SK-N-SH treated with all-trans-retinoic acid at 6 μM for 48 hours (cell line): ENCODE measurements around the gene SH3TC1.

ENCODE experiments used
- ATAC-seq: fragments of 200-7000 bp; cut with Tn5 transposase; 3 replicates; pipeline ENCODE4 v1.9.1; 2020; ENCODE audit warnings: mild to moderate bottlenecking, moderate library complexity
- ARNTL ChIP-seq: fragments of 450-650 bp; formaldehyde crosslinking; IDR thresholded peaks from 2 replicates; pipeline ENCODE4 v1.5.0; 2020; ENCODE audit warnings: low read depth, mild to moderate bottlenecking, moderate library complexity, borderline replicate concordance
- BACH2 ChIP-seq: fragments of 250-450 bp; sonication (Bioruptor Pico); IDR thresholded peaks from 2 replicates; pipeline ENCODE4 v1.9.0; 2021; ENCODE audit warnings: mild to moderate bottlenecking, borderline replicate concordance
- CSDC2 ChIP-seq: fragments of 250-450 bp; sonication (Bioruptor Pico); IDR thresholded peaks from 2 replicates; pipeline ENCODE4 v1.5.0; 2020; ENCODE audit warnings: mild to moderate bottlenecking, moderate library complexity
- ESRRG ChIP-seq: fragments of 250-450 bp; sonication (Bioruptor Pico); IDR thresholded peaks from 2 replicates; pipeline ENCODE4 v1.6.1; 2021; ENCODE audit warnings: mild to moderate bottlenecking
- GLIS3 ChIP-seq: fragments of 250-450 bp; sonication (Bioruptor Pico); IDR thresholded peaks from 2 replicates; pipeline ENCODE4 v1.5.0; 2020; ENCODE audit warnings: mild to moderate bottlenecking, moderate library complexity
- ISL1 ChIP-seq: fragments of 250-450 bp; sonication (Bioruptor Pico); IDR thresholded peaks from 2 replicates; pipeline ENCODE4 v2.1.2; 2022; ENCODE audit warnings: mild to moderate bottlenecking, moderate library complexity
- OSR1 ChIP-seq: fragments of 250-450 bp; sonication (Bioruptor Pico); IDR thresholded peaks from 2 replicates; pipeline ENCODE4 v1.8.0; 2022; ENCODE audit warnings: moderate library complexity, mild to moderate bottlenecking, inconsistent platforms
- PPARA ChIP-seq: fragments of 250-450 bp; sonication (Bioruptor Pico); IDR thresholded peaks from 2 replicates; pipeline ENCODE4 v1.5.0; 2020; ENCODE audit warnings: mild to moderate bottlenecking, borderline replicate concordance
- SNAI2 ChIP-seq: fragments of 250-450 bp; sonication (Bioruptor Pico); IDR thresholded peaks from 2 replicates; pipeline ENCODE4 v1.5.0; 2020; ENCODE audit warnings: mild to moderate bottlenecking, moderate library complexity
- TOX ChIP-seq: fragments of 250-450 bp; sonication (Bioruptor Pico); IDR thresholded peaks from 2 replicates; pipeline ENCODE4 v1.8.0; 2021; ENCODE audit warnings: mild to moderate bottlenecking, moderate library complexity, borderline replicate concordance
- ZC3H10 ChIP-seq: fragments of 250-450 bp; sonication (Bioruptor Pico); IDR thresholded peaks from 2 replicates; pipeline ENCODE4 v1.5.1; 2021; ENCODE audit warnings: mild to moderate bottlenecking, moderate library complexity
- ZFP3 ChIP-seq: fragments of 250-450 bp; sonication (Bioruptor Pico); IDR thresholded peaks from 2 replicates; pipeline ENCODE4 v1.5.0; 2020; ENCODE audit warnings: mild to moderate bottlenecking, moderate library complexity
- ZNF565 ChIP-seq: fragments of 450-650 bp; formaldehyde crosslinking; conservative IDR thresholded peaks from 2 replicates; pipeline ENCODE4 v1.5.0; 2020; ENCODE audit warnings: low read depth, mild to moderate bottlenecking, moderate library complexity
- ZNF70 ChIP-seq: fragments of 450-650 bp; formaldehyde crosslinking; IDR thresholded peaks from 2 replicates; pipeline ENCODE4 v1.5.0; 2020; ENCODE audit warnings: mild to moderate bottlenecking, moderate library complexity
- ZNF8 ChIP-seq: fragments of 450-650 bp; formaldehyde crosslinking; IDR thresholded peaks from 2 replicates; pipeline ENCODE4 v1.5.0; 2020; ENCODE audit warnings: mild to moderate bottlenecking, moderate library complexity
- TF ChIP-seq, protein P1 (sequence below): fragments of 250-450 bp; sonication (Bioruptor Pico); IDR thresholded peaks from 2 replicates; pipeline ENCODE4 v1.8.0; 2021; ENCODE audit warnings: low read depth, mild to moderate bottlenecking, moderate library complexity, borderline replicate concordance
- TF ChIP-seq, protein P2 (sequence below): fragments of 250-450 bp; sonication (Bioruptor Pico); IDR thresholded peaks from 2 replicates; pipeline ENCODE4 v1.5.0; 2020; ENCODE audit warnings: mild to moderate bottlenecking, moderate library complexity
- TF ChIP-seq, protein P3 (sequence below): fragments of 250-450 bp; sonication (Bioruptor Pico); IDR thresholded peaks from 2 replicates; pipeline ENCODE4 v1.5.1; 2021; ENCODE audit warnings: mild to moderate bottlenecking, moderate library complexity
- TF ChIP-seq, protein P4 (sequence below): fragments of 250-450 bp; sonication (Bioruptor Pico); IDR thresholded peaks from 2 replicates; pipeline ENCODE4 v1.8.0; 2020; ENCODE audit warnings: mild to moderate bottlenecking, moderate library complexity, borderline replicate concordance

The SH3TC1 gene

DNA sequence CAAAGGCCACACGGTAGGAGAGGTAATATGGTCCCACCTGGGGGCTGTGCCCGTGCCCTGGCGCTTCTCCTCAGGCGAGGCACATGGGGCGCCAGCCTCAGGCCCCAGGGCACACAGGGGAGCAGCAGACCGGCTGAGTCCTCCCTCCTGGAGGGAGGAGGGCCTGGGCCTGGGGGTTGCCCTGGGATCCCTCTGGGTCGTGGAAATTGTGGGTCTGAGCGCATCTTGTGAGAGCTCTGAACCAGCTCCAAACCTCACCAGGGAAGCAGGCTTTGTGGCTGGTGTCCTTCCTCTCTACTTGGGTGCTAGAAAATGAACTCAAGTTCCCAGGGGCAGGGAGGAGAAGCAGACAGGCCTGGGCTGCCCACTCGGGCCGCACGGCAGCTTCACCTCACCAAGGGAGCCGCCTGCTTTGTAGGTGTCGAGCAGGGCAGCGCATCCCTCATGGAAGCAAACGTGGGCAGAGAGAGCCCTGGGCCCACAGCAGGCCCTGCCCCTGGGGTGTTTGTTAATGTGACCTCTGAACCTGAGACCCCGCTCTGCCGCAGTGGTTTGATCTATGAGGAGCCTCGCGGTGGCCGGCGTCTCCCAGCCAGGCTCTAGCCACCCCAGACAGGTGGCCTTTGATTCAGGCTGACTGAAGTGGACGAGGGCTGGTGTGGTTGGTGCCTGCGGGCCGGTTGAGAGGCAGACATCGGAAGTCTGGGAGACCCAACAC, 81.2 kb downstream of the SH3TC1 start:
- no peak for ATAC-seq
- TF ChIP-seq, protein P1, sequence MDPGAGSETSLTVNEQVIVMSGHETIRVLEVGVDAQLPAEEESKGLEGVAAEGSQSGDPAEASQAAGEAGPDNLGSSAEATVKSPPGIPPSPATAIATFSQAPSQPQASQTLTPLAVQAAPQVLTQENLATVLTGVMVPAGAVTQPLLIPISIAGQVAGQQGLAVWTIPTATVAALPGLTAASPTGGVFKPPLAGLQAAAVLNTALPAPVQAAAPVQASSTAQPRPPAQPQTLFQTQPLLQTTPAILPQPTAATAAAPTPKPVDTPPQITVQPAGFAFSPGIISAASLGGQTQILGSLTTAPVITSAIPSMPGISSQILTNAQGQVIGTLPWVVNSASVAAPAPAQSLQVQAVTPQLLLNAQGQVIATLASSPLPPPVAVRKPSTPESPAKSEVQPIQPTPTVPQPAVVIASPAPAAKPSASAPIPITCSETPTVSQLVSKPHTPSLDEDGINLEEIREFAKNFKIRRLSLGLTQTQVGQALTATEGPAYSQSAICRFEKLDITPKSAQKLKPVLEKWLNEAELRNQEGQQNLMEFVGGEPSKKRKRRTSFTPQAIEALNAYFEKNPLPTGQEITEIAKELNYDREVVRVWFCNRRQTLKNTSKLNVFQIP (CRISPR knock-in tag): no peak
- TF ChIP-seq TOX (CRISPR knock-in tag) (no peak), PPARA (CRISPR knock-in tag) (no peak), ZNF8 (CRISPR knock-in tag) (no peak), GLIS3 (CRISPR knock-in tag) (no peak)

DNA sequence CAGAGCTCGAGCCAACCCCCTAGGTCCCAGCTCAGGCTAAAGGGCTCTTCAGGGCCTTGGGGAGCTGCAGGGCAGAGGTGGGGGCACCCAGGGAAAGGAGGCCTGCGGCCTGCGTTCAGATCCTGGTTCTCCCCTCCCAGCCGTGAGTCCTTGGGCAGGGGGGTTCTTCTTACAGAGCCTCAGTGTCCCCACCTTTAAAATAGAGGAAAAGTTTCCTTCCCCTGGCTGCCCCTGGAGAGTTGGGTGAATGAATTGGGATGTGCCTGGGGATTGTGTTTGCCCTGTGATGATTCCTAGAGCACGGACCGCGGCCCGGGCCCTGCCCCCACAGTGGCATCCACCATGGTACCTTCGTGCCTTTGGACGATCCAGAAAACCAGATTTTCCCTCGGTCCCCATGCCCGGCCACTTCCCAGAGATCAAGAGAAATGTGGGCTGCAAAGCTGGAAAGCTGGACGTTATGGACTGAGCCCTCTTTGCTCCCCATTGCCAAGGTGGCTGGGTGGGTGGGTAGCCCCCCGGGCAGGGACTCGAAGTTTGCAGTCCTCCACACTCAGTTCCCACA, 81.9 kb downstream of the SH3TC1 start:
- TF ChIP-seq, protein P2, sequence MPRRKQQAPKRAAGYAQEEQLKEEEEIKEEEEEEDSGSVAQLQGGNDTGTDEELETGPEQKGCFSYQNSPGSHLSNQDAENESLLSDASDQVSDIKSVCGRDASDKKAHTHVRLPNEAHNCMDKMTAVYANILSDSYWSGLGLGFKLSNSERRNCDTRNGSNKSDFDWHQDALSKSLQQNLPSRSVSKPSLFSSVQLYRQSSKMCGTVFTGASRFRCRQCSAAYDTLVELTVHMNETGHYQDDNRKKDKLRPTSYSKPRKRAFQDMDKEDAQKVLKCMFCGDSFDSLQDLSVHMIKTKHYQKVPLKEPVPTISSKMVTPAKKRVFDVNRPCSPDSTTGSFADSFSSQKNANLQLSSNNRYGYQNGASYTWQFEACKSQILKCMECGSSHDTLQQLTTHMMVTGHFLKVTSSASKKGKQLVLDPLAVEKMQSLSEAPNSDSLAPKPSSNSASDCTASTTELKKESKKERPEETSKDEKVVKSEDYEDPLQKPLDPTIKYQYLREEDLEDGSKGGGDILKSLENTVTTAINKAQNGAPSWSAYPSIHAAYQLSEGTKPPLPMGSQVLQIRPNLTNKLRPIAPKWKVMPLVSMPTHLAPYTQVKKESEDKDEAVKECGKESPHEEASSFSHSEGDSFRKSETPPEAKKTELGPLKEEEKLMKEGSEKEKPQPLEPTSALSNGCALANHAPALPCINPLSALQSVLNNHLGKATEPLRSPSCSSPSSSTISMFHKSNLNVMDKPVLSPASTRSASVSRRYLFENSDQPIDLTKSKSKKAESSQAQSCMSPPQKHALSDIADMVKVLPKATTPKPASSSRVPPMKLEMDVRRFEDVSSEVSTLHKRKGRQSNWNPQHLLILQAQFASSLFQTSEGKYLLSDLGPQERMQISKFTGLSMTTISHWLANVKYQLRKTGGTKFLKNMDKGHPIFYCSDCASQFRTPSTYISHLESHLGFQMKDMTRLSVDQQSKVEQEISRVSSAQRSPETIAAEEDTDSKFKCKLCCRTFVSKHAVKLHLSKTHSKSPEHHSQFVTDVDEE (CRISPR knock-in tag): no peak
- TF ChIP-seq ZNF565 (no peak), CSDC2 (CRISPR knock-in tag) (no peak), TOX (CRISPR knock-in tag) (no peak), ESRRG (CRISPR knock-in tag) (no peak), SNAI2 (CRISPR knock-in tag) (no peak), ISL1 (CRISPR knock-in tag) (no peak), ZNF70 (CRISPR knock-in tag) (no peak), BACH2 (CRISPR knock-in tag) (no peak), ZNF8 (CRISPR knock-in tag) (no peak), ZFP3 (CRISPR knock-in tag) (no peak), ZC3H10 (CRISPR knock-in tag) (no peak), OSR1 (CRISPR knock-in tag) (no peak), ARNTL (CRISPR knock-in tag) (no peak)
- TF ChIP-seq, protein P1 (CRISPR knock-in tag): no peak
- TF ChIP-seq, protein P3, sequence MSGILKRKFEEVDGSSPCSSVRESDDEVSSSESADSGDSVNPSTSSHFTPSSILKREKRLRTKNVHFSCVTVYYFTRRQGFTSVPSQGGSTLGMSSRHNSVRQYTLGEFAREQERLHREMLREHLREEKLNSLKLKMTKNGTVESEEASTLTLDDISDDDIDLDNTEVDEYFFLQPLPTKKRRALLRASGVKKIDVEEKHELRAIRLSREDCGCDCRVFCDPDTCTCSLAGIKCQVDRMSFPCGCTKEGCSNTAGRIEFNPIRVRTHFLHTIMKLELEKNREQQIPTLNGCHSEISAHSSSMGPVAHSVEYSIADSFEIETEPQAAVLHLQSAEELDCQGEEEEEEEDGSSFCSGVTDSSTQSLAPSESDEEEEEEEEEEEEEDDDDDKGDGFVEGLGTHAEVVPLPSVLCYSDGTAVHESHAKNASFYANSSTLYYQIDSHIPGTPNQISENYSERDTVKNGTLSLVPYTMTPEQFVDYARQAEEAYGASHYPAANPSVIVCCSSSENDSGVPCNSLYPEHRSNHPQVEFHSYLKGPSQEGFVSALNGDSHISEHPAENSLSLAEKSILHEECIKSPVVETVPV (CRISPR knock-in tag): no peak
- no peak for ATAC-seq

DNA sequence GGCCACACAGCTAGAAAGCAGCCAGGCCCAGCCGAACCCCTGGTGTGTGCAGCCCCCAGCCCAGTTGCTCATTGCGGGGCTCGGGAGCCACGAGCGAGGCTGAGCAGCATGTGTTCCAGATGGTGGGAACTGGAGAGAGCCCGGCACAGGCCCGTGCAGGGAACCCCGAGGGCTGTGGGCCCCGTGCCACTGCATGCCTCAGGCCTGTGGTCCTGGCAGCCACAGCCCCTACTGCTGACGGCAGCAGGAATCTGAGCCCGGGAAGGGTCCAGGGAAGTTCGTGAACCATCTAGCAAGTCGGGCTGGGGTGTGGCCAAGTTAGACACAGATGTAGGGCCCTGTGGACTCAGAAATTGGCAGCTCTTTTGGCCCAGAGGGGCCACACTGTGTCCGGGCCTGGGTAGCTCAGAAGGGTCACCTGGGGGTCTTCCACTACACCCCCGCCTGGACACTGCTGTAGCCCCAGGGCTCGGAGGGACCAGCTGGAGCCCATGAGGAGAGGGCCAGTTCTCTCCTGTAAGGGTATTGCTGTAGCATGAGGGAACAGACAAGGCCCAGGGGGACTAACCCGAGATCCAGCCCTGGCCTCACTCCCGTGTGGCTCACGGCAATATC, 82.5 kb downstream of the SH3TC1 start:
- ATAC-seq: no peak
- TF ChIP-seq ARNTL (CRISPR knock-in tag) (no peak), ZNF8 (CRISPR knock-in tag) (no peak), OSR1 (CRISPR knock-in tag) (no peak), ZNF565 (no peak), CSDC2 (CRISPR knock-in tag) (no peak), ESRRG (CRISPR knock-in tag) (no peak), GLIS3 (CRISPR knock-in tag) (no peak), ZNF70 (CRISPR knock-in tag) (no peak), ZC3H10 (CRISPR knock-in tag) (no peak)
- TF ChIP-seq, protein P2 (CRISPR knock-in tag): no peak
- TF ChIP-seq, protein P4, sequence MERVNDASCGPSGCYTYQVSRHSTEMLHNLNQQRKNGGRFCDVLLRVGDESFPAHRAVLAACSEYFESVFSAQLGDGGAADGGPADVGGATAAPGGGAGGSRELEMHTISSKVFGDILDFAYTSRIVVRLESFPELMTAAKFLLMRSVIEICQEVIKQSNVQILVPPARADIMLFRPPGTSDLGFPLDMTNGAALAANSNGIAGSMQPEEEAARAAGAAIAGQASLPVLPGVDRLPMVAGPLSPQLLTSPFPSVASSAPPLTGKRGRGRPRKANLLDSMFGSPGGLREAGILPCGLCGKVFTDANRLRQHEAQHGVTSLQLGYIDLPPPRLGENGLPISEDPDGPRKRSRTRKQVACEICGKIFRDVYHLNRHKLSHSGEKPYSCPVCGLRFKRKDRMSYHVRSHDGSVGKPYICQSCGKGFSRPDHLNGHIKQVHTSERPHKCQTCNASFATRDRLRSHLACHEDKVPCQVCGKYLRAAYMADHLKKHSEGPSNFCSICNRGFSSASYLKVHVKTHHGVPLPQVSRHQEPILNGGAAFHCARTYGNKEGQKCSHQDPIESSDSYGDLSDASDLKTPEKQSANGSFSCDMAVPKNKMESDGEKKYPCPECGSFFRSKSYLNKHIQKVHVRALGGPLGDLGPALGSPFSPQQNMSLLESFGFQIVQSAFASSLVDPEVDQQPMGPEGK (CRISPR knock-in tag): no peak
- TF ChIP-seq, protein P3 (CRISPR knock-in tag): no peak
